GM19452 (cell line): ENCODE results near the gene KLF14.
"Not testable (repeated sequence)": the region's sequence is repeated elsewhere in the genome, so short reads cannot be mapped to it uniquely, and the experiment has no call there.

Experiments used
- ATAC-seq: cut with Tn5 transposase; IDR thresholded peaks from one replicate; pipeline ENCODE4 v1.9.1; 2021; ENCODE audit not compliant: unreplicated experiment

Gene KLF14

DNA sequence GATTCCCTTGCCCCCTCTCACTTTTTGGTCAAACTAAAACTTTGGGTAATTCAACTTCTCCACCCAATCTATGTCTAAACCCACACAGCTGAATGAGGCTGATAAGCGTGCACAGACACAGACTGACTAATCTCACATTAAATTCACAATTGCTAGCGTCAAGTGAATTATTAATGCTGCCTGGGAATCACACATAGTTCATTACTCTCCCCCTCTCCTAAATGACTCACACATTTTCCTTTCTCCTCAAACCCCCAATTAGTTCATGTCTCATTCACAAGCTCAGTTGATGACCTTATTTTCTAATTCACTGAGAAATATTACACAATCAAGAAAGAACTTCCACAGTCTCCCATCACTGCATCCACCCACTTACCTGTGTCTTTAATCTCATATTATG, 14.5 kb downstream of the KLF14 start:
- no peak for ATAC-seq

DNA sequence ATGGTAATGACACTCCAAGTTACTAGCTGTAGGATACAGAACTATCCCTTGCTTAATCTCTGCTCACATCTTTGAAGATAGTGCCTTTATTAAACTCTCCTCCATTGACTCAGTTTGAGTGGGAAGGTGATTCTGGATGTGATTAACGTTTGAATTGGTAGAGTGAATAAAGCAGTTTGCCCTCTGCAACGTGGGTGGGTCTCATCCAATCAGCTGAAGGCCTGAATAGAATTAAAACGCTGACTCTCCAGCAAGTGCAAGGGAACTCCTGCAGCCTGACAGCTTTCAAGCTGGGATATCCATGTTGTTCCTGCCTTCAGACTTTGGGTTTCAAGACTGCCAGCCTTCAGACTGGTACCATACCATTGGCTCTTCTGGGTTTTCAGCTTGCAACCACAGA, 21.6 kb downstream of the KLF14 start:
- ATAC-seq = no peak

DNA sequence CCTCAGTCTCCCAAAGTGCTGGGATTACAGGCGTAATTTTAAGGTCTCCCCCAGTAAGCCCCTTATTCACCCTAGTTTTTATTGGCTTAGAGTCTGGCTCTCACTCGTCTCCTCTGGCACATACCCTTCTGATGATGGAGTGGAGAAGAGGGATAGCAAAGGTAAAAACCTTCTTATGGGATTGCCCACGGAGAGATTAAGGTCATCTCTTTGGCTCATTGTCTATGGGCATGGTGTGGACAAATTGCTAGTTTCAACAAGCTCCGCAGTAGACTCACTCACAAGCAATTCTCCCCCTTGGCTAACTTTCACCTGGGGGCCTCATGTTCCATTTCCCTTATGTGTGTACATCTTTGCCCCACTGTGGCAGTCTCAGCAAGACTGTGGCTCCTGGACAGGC, 25.2 kb downstream of the KLF14 start:
- ATAC-seq = no peak

DNA sequence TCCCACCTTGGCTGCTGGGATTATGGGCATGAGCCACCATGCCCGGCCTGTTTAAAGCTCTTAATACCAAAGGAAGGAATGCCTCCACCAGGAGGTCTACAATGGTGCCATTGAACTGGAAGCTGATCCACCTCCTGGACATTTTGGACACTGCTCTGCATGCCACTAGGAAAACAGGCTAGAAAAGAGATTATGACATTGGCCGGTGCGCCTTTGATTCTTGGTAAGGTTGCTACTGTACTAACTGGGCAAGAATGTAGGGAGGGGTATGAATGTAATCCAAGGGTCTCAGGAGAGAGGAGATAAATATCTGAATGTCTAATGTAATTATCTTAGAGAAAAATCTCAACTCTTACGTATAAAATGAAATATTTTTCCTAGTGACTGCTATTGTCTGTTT, 26.0 kb downstream of the KLF14 start:
- no peak for ATAC-seq

DNA sequence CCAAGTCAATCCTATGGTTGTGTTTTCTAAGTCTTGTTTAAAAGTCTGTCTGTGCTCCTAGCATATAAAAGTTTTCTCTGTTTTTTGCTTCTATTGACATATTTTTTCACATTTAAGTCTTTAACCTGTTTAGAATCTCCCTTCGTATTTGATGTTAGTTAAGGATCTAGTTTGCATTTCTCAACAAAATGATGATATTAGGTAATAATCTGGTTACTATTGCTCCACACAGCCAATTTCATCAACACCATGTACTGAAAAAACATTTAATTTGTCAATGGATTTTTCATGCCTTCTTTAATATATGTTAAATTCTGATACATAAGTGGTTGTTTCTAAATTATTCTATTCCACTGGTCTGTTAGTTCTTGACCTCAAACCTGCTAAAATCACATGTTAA, 30.2 kb downstream of the KLF14 start:
- no peak for ATAC-seq

DNA sequence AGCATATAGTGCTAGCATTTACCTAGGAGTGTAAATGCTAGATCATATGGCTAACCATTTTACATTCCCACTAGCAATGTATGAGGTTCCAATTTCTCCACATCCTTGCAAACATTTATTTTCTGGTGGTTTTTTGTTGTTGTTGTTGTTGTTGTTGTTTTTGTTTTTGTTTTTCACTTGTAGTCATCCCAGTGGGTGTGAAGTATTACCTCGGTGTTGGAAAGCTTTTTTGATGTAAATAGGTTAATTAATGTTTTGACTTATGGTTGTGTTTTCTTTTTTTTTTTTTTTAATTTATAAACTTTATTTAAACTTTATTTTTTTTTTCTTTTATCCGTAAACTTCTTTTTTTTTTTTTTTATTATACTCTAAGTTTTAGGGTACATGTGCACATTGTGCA, 32.4 kb downstream of the KLF14 start:
- ATAC-seq = no peak

DNA sequence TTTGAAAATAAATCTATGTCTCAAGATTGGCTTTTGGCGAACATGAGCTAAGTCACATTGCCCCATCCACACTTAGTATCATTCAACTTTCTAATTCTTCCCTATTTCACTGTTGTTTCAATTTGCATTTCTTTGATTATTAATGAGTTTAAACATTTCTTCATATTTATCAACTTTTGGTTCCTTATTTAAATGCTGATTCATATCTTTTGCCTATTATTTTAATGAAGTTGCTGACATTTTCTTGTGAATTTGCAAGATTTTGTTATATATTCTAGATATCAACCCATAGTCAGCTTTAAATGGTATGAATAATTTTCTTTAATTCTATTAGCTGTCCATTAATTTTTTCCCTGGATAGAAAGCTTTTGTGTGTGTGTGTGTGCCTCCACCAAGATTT, 33.2 kb downstream of the KLF14 start:
- ATAC-seq = no peak

DNA sequence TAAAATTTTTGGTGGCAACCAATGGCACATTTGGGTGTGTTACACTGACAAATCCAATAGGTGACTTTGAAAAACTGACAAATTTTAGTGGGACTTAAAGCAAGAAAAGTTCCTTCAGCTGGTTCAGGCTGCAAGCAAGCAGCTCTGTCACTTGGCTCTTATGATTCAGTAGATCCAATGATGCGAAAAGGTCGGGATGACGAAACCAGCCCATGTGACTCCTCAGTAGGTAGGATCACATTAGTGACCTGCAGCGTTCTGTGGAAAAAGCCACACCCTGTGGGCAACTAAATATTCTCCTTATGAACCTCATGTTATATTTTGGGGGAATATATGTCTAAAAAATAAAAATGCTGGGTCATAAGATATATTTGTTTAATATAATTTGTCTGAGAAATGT, 34.3 kb downstream of the KLF14 start:
- no peak for ATAC-seq

DNA sequence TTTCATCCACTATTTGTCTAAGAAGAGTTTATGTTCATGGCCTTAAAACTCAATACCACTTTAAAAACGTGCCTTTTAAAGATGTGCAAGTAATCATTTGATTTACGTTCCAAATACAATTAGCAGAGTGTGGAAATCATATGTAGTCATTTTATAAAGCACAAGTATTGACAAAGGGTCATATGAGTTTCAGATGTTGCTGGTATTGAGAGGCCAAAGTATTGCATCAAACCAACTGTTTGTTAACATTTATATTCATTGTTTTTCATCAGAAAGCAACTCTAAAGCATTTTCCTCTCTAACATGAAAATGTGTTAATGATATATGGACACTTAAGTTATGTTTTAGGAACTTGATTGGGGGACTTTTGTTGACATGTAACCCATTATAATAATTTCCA, 36.2 kb downstream of the KLF14 start:
- no peak for ATAC-seq

DNA sequence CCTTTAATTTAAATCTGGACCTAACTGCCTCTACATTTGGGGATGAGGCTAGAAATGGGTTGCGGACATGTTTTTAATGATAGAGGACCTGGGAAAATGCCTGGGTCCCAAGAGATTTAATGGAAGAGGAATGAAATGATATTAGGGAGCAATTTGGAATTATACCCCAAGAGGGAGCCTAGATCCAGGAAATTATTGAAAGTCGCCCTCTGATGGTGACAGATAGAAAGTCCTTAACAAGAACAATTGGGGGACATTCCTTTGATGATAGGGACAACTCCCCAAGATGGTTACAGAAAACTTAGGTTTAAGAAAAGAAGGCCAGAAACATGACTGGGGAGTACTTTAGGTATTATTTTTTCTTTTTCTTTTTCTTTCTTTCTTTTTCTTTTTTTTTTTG, 38.2 kb downstream of the KLF14 start:
- ATAC-seq = no peak

DNA sequence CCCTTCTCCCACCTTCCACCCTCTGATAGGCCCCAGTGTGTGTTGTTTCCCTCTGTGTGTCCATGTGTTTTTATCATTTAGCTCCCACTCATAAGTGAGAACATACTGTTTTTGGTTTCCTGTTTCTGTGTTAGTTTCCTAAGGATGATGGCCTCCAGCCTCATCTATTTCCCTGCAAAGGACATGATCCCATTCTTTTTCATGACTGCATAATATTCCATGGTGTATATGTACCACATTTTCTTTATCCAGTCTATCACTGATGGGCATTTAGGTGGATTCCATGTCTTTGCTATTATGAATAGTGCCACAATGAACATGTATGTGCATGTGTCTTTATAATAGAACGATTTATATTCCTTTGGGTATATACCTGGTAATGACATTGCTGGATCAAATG, 41.6 kb downstream of the KLF14 start:
- not testable (repeated sequence) for ATAC-seq

DNA sequence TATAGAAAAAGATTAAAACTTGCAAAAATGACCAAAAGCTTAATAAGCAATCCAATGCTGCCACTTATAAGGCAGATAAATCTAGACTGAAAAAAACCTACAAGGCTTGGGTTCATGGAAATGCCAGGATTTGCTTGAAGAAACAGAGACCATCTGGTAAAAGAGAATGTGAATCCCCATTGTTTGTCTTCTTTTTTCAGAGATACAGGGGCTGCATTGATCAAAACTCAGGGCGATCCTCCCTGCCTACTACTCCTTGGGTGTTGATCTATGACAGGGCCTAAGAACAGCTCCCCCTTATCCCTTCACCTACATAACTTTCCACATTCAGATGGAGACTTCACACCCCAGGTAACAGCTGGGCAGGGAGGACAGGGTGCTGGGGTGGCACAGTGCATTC, 44.3 kb downstream of the KLF14 start:
- ATAC-seq = no peak

DNA sequence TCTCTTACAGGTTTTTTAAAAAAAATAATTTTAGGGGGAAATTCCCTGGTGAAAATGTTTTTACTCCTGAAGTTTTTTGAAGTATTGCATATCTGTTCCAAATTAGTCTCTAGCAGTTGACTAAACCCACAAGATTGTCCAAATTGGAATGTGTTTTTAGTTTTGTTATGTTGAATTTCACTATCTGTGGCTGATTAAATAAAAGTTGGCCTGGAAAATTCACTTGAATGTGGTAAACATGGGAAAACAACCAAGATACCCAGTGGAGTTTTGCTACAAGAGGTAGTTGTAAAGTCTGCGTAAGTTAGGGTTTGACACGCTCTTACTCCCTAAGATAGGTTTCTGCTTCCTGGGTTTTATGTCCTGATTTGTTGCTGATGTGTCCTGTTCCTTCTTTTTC, 51.0 kb downstream of the KLF14 start:
- ATAC-seq = no peak
